ENCODE results near the gene CHST7. TPM values are rescaled to one million over a fixed set of nuclear protein-coding genes. Genes with fewer than 3 reads are reported as not detected.

Gene CHST7
- total and polyA plus RNA-seq, 10 of the 15 experiments (the other 5 are each of a cell fraction or from before 2014, with no cell fraction given) = 0.58 to 11.0 (median 5.4) TPM

DNA sequence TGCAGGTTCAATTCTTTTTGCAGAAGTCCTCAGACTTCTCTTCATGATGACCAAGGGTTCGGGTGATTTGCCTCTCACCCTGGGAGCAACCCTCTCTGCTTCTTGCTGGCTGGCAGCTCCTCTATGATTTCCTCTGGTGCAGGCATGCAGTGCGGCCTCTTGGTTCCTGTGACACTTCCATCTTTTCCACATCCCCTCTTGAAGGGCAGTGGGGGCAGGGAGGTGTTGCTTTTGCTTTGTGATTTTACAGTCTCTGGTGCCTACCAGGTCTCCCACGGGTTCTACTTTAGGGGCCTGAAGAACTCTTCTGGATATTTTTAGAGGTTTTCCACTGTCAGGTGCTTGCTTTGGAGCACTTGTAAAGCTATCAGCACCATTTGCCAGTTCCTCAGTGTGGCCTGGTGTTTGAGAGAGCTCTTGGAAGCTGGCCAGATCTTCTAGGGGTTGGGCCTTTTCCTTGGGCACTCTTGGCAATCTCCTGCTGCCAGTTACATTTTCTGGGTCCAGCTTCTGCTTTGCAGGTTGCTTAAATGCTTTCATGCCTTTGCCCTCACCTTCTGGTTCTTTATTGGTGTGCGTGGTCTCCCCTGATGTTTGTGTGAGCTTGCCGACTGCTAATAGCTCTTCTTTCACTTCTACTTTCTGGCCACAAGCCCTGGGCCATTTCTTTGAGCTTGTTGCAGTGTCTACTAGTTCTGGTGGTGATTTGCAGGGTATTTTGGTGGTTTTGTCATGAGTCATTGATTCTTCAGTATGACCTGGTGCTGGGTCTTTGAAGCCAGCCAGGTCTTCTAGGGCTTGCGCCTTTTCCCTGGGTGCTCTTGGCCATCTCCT is 11.5 kb upstream of the CHST7 start (continued):
- TF ChIP-seq SREBF2 (IDR thresholded peaks at IDR 0.05; ENCODE audit: low read length) (no peak), ATF7 (IDR thresholded peaks at IDR 0.05; ENCODE audit: low read depth) (peak; percentile 91), HDAC6 (IDR thresholded peaks at IDR 0.05; ENCODE audit: unreplicated experiment) (no peak), EGR1 (IDR thresholded peaks at IDR 0.05; ENCODE audit: borderline replicate concordance in 1 of 2, low read depth in 2 of 2, low read length in 2 of 2) (no peak), BACH1 (IDR thresholded peaks at IDR 0.05; ENCODE audit: borderline replicate concordance) (no peak; the same call in 1 of the 2 replicates), CBX3 (IDR thresholded peaks at IDR 0.05; ENCODE audit: borderline replicate concordance, low read depth) (no peak), GATAD2B (conservative IDR thresholded peaks at IDR 0.05; ENCODE audit: low read depth) (0 out of 2 replicates have a peak, but pooled peaks have one; percentile 33), MTA2 (IDR thresholded peaks at IDR 0.05; ENCODE audit: low read depth) (peak; percentile 94), CEBPB (IDR thresholded peaks at IDR 0.05; ENCODE audit: borderline replicate concordance in 1 of 2, low read depth in 2 of 2, low read length in 2 of 2) (no peak), TCF7 (IDR thresholded peaks at IDR 0.05; ENCODE audit: borderline replicate concordance) (0 out of 2 replicates have a peak, but pooled peaks have one; percentile 54), SIN3A (IDR thresholded peaks at IDR 0.05; ENCODE audit: low read depth, low read length) (no peak), NFYA (IDR thresholded peaks at IDR 0.05; ENCODE audit: borderline replicate concordance, low read depth, low read length) (no peak), TCF12 (IDR thresholded peaks at IDR 0.05; ENCODE audit: low read depth, low read length) (no peak)
- TF ChIP-seq, protein P1, sequence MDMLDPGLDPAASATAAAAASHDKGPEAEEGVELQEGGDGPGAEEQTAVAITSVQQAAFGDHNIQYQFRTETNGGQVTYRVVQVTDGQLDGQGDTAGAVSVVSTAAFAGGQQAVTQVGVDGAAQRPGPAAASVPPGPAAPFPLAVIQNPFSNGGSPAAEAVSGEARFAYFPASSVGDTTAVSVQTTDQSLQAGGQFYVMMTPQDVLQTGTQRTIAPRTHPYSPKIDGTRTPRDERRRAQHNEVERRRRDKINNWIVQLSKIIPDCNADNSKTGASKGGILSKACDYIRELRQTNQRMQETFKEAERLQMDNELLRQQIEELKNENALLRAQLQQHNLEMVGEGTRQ (IDR thresholded peaks at IDR 0.05; ENCODE audit: borderline replicate concordance, low read depth, low read length) = no peak
- TF ChIP-seq, protein P2, sequence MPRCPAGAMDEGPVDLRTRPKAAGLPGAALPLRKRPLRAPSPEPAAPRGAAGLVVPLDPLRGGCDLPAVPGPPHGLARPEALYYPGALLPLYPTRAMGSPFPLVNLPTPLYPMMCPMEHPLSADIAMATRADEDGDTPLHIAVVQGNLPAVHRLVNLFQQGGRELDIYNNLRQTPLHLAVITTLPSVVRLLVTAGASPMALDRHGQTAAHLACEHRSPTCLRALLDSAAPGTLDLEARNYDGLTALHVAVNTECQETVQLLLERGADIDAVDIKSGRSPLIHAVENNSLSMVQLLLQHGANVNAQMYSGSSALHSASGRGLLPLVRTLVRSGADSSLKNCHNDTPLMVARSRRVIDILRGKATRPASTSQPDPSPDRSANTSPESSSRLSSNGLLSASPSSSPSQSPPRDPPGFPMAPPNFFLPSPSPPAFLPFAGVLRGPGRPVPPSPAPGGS (IDR thresholded peaks at IDR 0.05; ENCODE audit: borderline replicate concordance, insufficient read depth, low read depth, low read length, poor library complexity, severe bottlenecking) = no peak
- TF ChIP-seq, protein P3, sequence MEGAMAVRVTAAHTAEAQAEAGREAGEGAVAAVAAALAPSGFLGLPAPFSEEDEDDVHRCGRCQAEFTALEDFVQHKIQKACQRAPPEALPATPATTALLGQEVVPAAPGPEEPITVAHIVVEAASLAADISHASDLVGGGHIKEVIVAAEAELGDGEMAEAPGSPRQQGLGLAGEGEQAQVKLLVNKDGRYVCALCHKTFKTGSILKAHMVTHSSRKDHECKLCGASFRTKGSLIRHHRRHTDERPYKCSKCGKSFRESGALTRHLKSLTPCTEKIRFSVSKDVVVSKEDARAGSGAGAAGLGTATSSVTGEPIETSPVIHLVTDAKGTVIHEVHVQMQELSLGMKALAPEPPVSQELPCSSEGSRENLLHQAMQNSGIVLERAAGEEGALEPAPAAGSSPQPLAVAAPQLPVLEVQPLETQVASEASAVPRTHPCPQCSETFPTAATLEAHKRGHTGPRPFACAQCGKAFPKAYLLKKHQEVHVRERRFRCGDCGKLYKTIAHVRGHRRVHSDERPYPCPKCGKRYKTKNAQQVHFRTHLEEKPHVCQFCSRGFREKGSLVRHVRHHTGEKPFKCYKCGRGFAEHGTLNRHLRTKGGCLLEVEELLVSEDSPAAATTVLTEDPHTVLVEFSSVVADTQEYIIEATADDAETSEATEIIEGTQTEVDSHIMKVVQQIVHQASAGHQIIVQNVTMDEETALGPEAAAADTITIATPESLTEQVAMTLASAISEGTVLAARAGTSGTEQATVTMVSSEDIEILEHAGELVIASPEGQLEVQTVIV (IDR thresholded peaks at IDR 0.05; ENCODE audit: borderline replicate concordance, partially characterized antibody) = no peak
- TF ChIP-seq, protein P4, sequence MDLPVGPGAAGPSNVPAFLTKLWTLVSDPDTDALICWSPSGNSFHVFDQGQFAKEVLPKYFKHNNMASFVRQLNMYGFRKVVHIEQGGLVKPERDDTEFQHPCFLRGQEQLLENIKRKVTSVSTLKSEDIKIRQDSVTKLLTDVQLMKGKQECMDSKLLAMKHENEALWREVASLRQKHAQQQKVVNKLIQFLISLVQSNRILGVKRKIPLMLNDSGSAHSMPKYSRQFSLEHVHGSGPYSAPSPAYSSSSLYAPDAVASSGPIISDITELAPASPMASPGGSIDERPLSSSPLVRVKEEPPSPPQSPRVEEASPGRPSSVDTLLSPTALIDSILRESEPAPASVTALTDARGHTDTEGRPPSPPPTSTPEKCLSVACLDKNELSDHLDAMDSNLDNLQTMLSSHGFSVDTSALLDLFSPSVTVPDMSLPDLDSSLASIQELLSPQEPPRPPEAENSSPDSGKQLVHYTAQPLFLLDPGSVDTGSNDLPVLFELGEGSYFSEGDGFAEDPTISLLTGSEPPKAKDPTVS (IDR thresholded peaks at IDR 0.05; ENCODE audit: low read depth, low read length) = no peak
- TF ChIP-seq, protein P5, sequence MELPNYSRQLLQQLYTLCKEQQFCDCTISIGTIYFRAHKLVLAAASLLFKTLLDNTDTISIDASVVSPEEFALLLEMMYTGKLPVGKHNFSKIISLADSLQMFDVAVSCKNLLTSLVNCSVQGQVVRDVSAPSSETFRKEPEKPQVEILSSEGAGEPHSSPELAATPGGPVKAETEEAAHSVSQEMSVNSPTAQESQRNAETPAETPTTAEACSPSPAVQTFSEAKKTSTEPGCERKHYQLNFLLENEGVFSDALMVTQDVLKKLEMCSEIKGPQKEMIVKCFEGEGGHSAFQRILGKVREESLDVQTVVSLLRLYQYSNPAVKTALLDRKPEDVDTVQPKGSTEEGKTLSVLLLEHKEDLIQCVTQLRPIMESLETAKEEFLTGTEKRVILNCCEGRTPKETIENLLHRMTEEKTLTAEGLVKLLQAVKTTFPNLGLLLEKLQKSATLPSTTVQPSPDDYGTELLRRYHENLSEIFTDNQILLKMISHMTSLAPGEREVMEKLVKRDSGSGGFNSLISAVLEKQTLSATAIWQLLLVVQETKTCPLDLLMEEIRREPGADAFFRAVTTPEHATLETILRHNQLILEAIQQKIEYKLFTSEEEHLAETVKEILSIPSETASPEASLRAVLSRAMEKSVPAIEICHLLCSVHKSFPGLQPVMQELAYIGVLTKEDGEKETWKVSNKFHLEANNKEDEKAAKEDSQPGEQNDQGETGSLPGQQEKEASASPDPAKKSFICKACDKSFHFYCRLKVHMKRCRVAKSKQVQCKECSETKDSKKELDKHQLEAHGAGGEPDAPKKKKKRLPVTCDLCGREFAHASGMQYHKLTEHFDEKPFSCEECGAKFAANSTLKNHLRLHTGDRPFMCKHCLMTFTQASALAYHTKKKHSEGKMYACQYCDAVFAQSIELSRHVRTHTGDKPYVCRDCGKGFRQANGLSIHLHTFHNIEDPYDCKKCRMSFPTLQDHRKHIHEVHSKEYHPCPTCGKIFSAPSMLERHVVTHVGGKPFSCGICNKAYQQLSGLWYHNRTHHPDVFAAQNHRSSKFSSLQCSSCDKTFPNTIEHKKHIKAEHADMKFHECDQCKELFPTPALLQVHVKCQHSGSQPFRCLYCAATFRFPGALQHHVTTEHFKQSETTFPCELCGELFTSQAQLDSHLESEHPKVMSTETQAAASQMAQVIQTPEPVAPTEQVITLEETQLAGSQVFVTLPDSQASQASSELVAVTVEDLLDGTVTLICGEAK (IDR thresholded peaks at IDR 0.05; ENCODE audit: borderline replicate concordance) = no peak

All from GM12878 (cell line).